HepG2 (cell line): ENCODE measurements around the gene ENTHD1. TPM values are rescaled to one million over a fixed set of nuclear protein-coding genes. Genes with fewer than 3 reads are reported as not detected.

Experiments used
- ATAC-seq: fragments of 200-7000 bp; cut with Tn5 transposase; 3 replicates; pipeline ENCODE4 v1.9.1; 2020; ENCODE audit warnings: mild to moderate bottlenecking, moderate library complexity
- BruUV-seq: library from RNA; stranded (reverse); fragments of 400-500 nt; replicated peaks from 2 replicates; lab custom pipeline; 2021; lab: Mats Ljungman, UMichigan
- CTCF ChIA-PET: fragments of 300-600 bp; formaldehyde crosslinking; extraction: SDS; loops from one replicate; lab custom pipeline; 2021; ENCODE audit warnings: low total read pairs, inconsistent platforms, low intra/inter-chr PET ratio; lab: Yijun Ruan, JAX
- POLR2A ChIA-PET: fragments of 350-600 bp; sonication (Branson Sonifier 250); formaldehyde crosslinking; loops from one replicate; lab custom pipeline; 2020; ENCODE audit warnings: antibody characterized with exemption, inconsistent platforms; lab: Yijun Ruan, JAX
- DNase-seq: peaks from one replicate; pipeline ENCODE4 v3.0.0-alpha.2; 2015; ENCODE audit warnings: low spot score
- FAIRE-seq: peaks from 3 replicates; lab custom pipeline; 2011; peaks lifted over from hg19 to GRCh38; lab: Jason Lieb, UNC
- H2AFZ ChIP-seq: one replicate; pipeline ENCODE4 v1.6.1; 2011; ENCODE audit warnings: low read length, inconsistent platforms
- H3K27ac ChIP-seq: fragments of 300-600 bp; 3 replicates; pipeline ENCODE4 v1.8.0; 2011; ENCODE audit warnings: mixed run types, mild to moderate bottlenecking, mixed read lengths, low read length, inconsistent platforms; ENCODE audit not compliant: insufficient read depth; ENCODE audit errors: extremely low read length
- H3K27me3 ChIP-seq, 2 experiments: fragments of 200-600 bp in 1 of 2; 2 replicates in 1 of 2; 3 replicates in 1 of 2; pipeline versions ENCODE4 v1.6.0 to v1.8.0; 2011; ENCODE audit warnings: low read length in 2 of 2, mild to moderate bottlenecking in 2 of 2, moderate library complexity in 2 of 2, inconsistent platforms in 1 of 2; ENCODE audit not compliant: insufficient read depth in 2 of 2, control insufficient read depth in 1 of 2
- H3K36me3 ChIP-seq, 2 experiments: fragments of 200-600 bp in 1 of 2; replicated peaks in 1 of 2; 2 replicates in 1 of 2; 3 replicates in 1 of 2; pipeline versions ENCODE4 v1.5.1 to v1.8.0; 2011; ENCODE audit warnings: low read length in 2 of 2, inconsistent platforms in 1 of 2; ENCODE audit not compliant: insufficient read depth in 2 of 2, control insufficient read depth in 1 of 2
- H3K4me1 ChIP-seq: 2 replicates; pipeline ENCODE4 v1.5.1; 2012; ENCODE audit warnings: low read length, inconsistent platforms; ENCODE audit not compliant: insufficient read depth
- H3K4me2 ChIP-seq: 2 replicates; pipeline ENCODE4 v1.6.0; 2011; ENCODE audit warnings: low read depth, low read length, inconsistent platforms
- H3K4me3 ChIP-seq, 3 experiments: fragments of 200-600 bp in 1 of 3; sonication (generic), shearing (Covaris generic) in 1 of 3; replicated peaks in 1 of 3; 2 replicates each; pipeline ENCODE4 v1.5.1; 2011 to 2016; ENCODE audit warnings: low read length in 3 of 3, inconsistent platforms in 2 of 3, low read depth in 2 of 3, mild to moderate bottlenecking in 2 of 3, control low read depth in 1 of 3, mixed read lengths in 1 of 3; ENCODE audit not compliant: insufficient read depth in 1 of 3
- H3K79me2 ChIP-seq: one replicate; pipeline ENCODE4 v1.6.1; 2011; ENCODE audit warnings: low read length, inconsistent platforms; ENCODE audit not compliant: insufficient read depth
- H3K9ac ChIP-seq: 2 replicates; pipeline ENCODE4 v1.6.0; 2011; ENCODE audit warnings: mild to moderate bottlenecking, low read depth, low read length, inconsistent platforms; ENCODE audit not compliant: insufficient read depth
- H3K9me3 ChIP-seq: 2 replicates; pipeline ENCODE4 v1.5.1; 2012; ENCODE audit warnings: mild to moderate bottlenecking, low read length
- H4K20me1 ChIP-seq: 2 replicates; pipeline ENCODE4 v1.6.0; 2011; ENCODE audit warnings: inconsistent platforms, mild to moderate bottlenecking, low read length, moderate library complexity; ENCODE audit not compliant: insufficient read depth
- HNRNPUL1 ChIP-seq: fragments of 200-400 bp; formaldehyde crosslinking; IDR thresholded peaks from 2 replicates; pipeline ENCODE4 v1.6.1; 2017; ENCODE audit warnings: low read depth, mild to moderate bottlenecking, low read length, moderate library complexity
- ISX ChIP-seq: sonication (generic); formaldehyde crosslinking; conservative IDR thresholded peaks from 2 replicates; pipeline ENCODE4 v1.5.0; 2020; ENCODE audit warnings: missing genetic modification reagents
- JUN ChIP-seq: sonication (generic); formaldehyde crosslinking; IDR thresholded peaks from 2 replicates; pipeline ENCODE4 v1.4.0; 2020; ENCODE audit warnings: mild to moderate bottlenecking, missing genetic modification reagents
- KDM2A ChIP-seq: sonication (generic); formaldehyde crosslinking; IDR thresholded peaks from 2 replicates; pipeline ENCODE4 v1.4.0; 2020; ENCODE audit warnings: low read depth, missing genetic modification reagents, borderline replicate concordance
- NR2C2 ChIP-seq: sonication (generic); formaldehyde crosslinking; IDR thresholded peaks from 2 replicates; pipeline ENCODE4 v1.4.0; 2020; ENCODE audit warnings: missing genetic modification reagents, mild to moderate bottlenecking, moderate library complexity, borderline replicate concordance
- SNAPC2 ChIP-seq: sonication (generic); formaldehyde crosslinking; IDR thresholded peaks from 2 replicates; pipeline ENCODE4 v1.8.1; 2022; ENCODE audit warnings: mild to moderate bottlenecking, missing genetic modification reagents
- TMF1 ChIP-seq: sonication (generic); formaldehyde crosslinking; IDR thresholded peaks from 2 replicates; pipeline ENCODE4 v1.8.1; 2022; ENCODE audit warnings: low read depth, missing genetic modification reagents
- YY1 ChIP-seq: IDR thresholded peaks from 2 replicates; pipeline ENCODE4 v1.6.1; 2011; ENCODE audit warnings: low read length, low read depth, moderate library complexity, mild to moderate bottlenecking; ENCODE audit not compliant: insufficient read depth, insufficient replicate concordance
- ZFY ChIP-seq: sonication (generic); formaldehyde crosslinking; IDR thresholded peaks from 2 replicates; pipeline ENCODE4 v1.4.0; 2020; ENCODE audit warnings: missing genetic modification reagents
- ZNF224 ChIP-seq: sonication (generic); formaldehyde crosslinking; IDR thresholded peaks from 2 replicates; pipeline ENCODE4 v1.5.0; 2020; ENCODE audit warnings: mild to moderate bottlenecking, missing genetic modification reagents
- ZNF333 ChIP-seq: sonication (generic); formaldehyde crosslinking; IDR thresholded peaks from 2 replicates; pipeline ENCODE4 v1.4.0; 2020; ENCODE audit warnings: mild to moderate bottlenecking, missing genetic modification reagents, borderline replicate concordance
- ZNF354B ChIP-seq: sonication (generic); formaldehyde crosslinking; IDR thresholded peaks from 2 replicates; pipeline ENCODE4 v1.8.0; 2022; ENCODE audit warnings: mild to moderate bottlenecking, missing genetic modification reagents
- ZNF572 ChIP-seq: sonication (generic); formaldehyde crosslinking; IDR thresholded peaks from 2 replicates; pipeline ENCODE4 v1.5.1; 2020; ENCODE audit warnings: mild to moderate bottlenecking, missing genetic modification reagents
- ZNF589 ChIP-seq: sonication (generic); formaldehyde crosslinking; conservative IDR thresholded peaks from 2 replicates; pipeline ENCODE4 v1.8.0; 2022; ENCODE audit warnings: mild to moderate bottlenecking, moderate library complexity, missing genetic modification reagents
- ZNF672 ChIP-seq: sonication (generic); formaldehyde crosslinking; IDR thresholded peaks from 2 replicates; pipeline ENCODE4 v1.8.1; 2022; ENCODE audit warnings: missing genetic modification reagents
- ZSCAN12 ChIP-seq: sonication (generic); formaldehyde crosslinking; IDR thresholded peaks from 2 replicates; pipeline ENCODE4 v1.9.0; 2021; ENCODE audit warnings: mild to moderate bottlenecking, missing genetic modification reagents
- ZSCAN22 ChIP-seq: sonication (generic); formaldehyde crosslinking; IDR thresholded peaks from 2 replicates; pipeline ENCODE4 v1.4.0; 2020; ENCODE audit warnings: mild to moderate bottlenecking, missing genetic modification reagents
- WGBS: methylation state at CpG from one replicate; pipeline ENCODE4 v1.1.6; 2017; ENCODE audit warnings: low lambda C conversion rate; 5-methylcytosine and 5-hydroxymethylcytosine counted together
- in situ Hi-C: cut with HindIII; loops from 2 replicates; pipeline ENCODE4 v1.10.0; 2017; ENCODE audit warnings: low pct_unique_long_range_greater_than_20kb; ENCODE audit not compliant: extremely low pct_ligation_motif_present
- intact Hi-C: fragments of 100-400 bp; cut with micrococcal nuclease; formaldehyde crosslinking; loops from one replicate; pipeline ENCODE4 v1.10.0; 2022; ENCODE audit not compliant: unreplicated experiment
- polyA plus RNA-seq, 8 experiments: library from polyadenylated mRNA; depleted of rRNA in 3 of 8; stranded (reverse) in 7 of 8; unstranded in 1 of 8; fragments of >200 nt; fragmentation: Illumina TruSeq in 4 of 8; extraction: Trizol in 4 of 8; gene quantifications; 2 replicates each; pipeline versions ENCODE4 v1.2.1 to v1.2.3, GENCODE V29; 2011 to 2016; ENCODE audit warnings: low read depth in 4 of 8, missing spikeins in 1 of 8, mixed read lengths in 1 of 8; ENCODE audit not compliant: insufficient read depth in 1 of 8
- total RNA-seq, 5 experiments: library from RNA; depleted of rRNA; stranded (reverse); fragments of >200 nt; fragmentation: Illumina TruSeq; extraction: Trizol; gene quantifications; 2 replicates each; pipeline ENCODE4 v1.2.3, GENCODE V29; 2016; ENCODE audit warnings: low read depth in 1 of 5
- TF ChIP-seq, protein P1 (sequence below): sonication (generic); formaldehyde crosslinking; IDR thresholded peaks from 2 replicates; pipeline ENCODE4 v1.5.0; 2020; ENCODE audit warnings: mild to moderate bottlenecking, missing genetic modification reagents
- TF ChIP-seq, protein P2 (sequence below): sonication (generic); formaldehyde crosslinking; IDR thresholded peaks from 2 replicates; pipeline ENCODE4 v1.4.0; 2020; ENCODE audit warnings: mild to moderate bottlenecking, missing genetic modification reagents

Gene ENTHD1
- total and polyA plus RNA-seq, 2 of the 13 experiments (the other 11 are each of a cell fraction or from before 2014, with no cell fraction given), result not detected

DNA sequence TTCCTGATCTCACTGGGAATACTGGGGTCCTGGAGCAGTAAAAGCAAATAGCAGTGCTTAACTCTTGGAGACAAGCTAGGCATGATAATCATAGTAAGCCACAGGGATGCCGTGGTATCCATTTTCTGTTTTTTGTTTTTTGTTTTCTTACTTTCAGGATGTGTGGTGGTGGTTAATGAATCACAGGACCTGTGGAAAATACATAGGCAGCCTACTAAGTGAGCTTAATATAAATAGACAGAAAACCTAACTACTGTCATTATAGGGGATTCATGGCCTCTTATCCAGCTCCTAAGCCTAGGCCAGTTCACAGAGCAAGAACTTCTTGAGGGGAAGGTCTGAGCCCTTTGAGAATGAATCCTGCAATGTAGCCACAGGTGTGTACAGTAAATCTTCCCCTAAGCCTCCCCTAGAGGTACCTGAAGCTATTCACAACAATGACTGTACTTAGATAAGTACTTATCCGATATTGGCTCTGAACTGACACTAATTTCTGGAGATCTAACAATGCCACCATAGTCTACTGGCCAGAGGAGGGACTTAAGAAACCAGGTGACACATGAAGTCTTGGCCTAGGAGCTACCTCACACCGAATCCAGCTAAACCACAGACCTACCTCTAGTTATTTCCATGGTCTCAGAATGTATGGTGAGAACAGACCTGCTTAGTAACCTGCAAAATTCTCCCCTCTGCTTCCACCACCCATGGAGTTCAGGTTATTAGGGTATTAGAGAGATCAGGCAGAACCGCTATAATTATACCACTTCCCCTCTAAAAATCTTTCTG lies 83.6 kb downstream of the ENTHD1 start:
- H3K36me3 ChIP-seq, result no peaks in the 10 kb centered on the region
- in situ Hi-C loops, result loop anchor here (5.0 kb wide), 1 partner anchor 273 kb away; no protein-coding TSS in a partner anchor
- H3K4me1 ChIP-seq, result no peaks in the 10 kb centered on the region
- H3K79me2 ChIP-seq, result no peaks in the 10 kb centered on the region
- TF ChIP-seq ISX (CRISPR knock-in tag), result no peak
- no peak for TF ChIP-seq ZNF354B (CRISPR knock-in tag)
- no peak for TF ChIP-seq KDM2A
- TF ChIP-seq HNRNPUL1, result no peak
- no peak for TF ChIP-seq YY1
- TF ChIP-seq, protein P1, sequence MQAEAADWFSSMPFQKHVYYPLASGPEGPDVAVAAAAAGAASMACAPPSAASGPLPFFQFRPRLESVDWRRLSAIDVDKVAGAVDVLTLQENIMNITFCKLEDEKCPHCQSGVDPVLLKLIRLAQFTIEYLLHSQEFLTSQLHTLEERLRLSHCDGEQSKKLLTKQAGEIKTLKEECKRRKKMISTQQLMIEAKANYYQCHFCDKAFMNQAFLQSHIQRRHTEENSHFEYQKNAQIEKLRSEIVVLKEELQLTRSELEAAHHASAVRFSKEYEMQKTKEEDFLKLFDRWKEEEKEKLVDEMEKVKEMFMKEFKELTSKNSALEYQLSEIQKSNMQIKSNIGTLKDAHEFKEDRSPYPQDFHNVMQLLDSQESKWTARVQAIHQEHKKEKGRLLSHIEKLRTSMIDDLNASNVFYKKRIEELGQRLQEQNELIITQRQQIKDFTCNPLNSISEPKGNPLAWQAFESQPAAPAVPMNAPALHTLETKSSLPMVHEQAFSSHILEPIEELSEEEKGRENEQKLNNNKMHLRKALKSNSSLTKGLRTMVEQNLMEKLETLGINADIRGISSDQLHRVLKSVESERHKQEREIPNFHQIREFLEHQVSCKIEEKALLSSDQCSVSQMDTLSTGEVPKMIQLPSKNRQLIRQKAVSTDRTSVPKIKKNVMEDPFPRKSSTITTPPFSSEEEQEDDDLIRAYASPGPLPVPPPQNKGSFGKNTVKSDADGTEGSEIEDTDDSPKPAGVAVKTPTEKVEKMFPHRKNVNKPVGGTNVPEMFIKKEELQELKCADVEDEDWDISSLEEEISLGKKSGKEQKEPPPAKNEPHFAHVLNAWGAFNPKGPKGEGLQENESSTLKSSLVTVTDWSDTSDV (CRISPR knock-in tag), result no peak
- TF ChIP-seq, protein P2, sequence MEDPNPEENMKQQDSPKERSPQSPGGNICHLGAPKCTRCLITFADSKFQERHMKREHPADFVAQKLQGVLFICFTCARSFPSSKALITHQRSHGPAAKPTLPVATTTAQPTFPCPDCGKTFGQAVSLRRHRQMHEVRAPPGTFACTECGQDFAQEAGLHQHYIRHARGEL (CRISPR knock-in tag), result no peak
- no peak for TF ChIP-seq ZSCAN22 (CRISPR knock-in tag)
- TF ChIP-seq ZNF333 (CRISPR knock-in tag), result no peak
- TF ChIP-seq ZSCAN12 (CRISPR knock-in tag), result no peak
- no peak for TF ChIP-seq ZNF589 (CRISPR knock-in tag)
- TF ChIP-seq JUN (CRISPR knock-in tag), result no peak
- TF ChIP-seq ZNF572 (CRISPR knock-in tag), result no peak
- no peak for TF ChIP-seq NR2C2
- no peak for TF ChIP-seq TMF1 (CRISPR knock-in tag)
- TF ChIP-seq ZNF672 (CRISPR knock-in tag), result no peak
- no peak for TF ChIP-seq ZNF224 (CRISPR knock-in tag)
- TF ChIP-seq SNAPC2 (CRISPR knock-in tag), result no peak
- TF ChIP-seq ZFY, result no peak
- TF ChIP-seq, all 625 proteins: peak for 0
- H4K20me1 ChIP-seq, result no peaks in the 10 kb centered on the region
- H3K4me3 ChIP-seq, result no peak overlapping the region
- H2AFZ ChIP-seq, result no peak overlapping the region
- BruUV-seq, result no TSS peak
- CTCF ChIA-PET, result no interaction called here
- WGBS, result 1% methylated on average over 4 of the region's 4 CpGs
- POLR2A ChIA-PET, result no interaction called here
- H3K9ac ChIP-seq, result no peak overlapping the region
- ATAC-seq, result no peak
- no peak for DNase-seq
- H3K9me3 ChIP-seq, result no peaks in the 10 kb centered on the region
- H3K4me2 ChIP-seq, result no peak overlapping the region
- no peak for FAIRE-seq
- intact Hi-C loops, result no loop called here
- no peaks in the 10 kb centered on the region; a peak in 1 of 5 replicates for H3K27me3 ChIP-seq
- no peak overlapping the region for H3K27ac ChIP-seq
